GM12801 (cell line): ENCODE results near the gene FZD7.

Experiments used
- CTCF ChIP-seq: IDR thresholded peaks from one replicate; pipeline ENCODE4 v1.5.1; 2011; ENCODE audit warnings: control low read depth; ENCODE audit not compliant: insufficient read length; ENCODE audit errors: extremely low read depth

The FZD7 gene

DNA sequence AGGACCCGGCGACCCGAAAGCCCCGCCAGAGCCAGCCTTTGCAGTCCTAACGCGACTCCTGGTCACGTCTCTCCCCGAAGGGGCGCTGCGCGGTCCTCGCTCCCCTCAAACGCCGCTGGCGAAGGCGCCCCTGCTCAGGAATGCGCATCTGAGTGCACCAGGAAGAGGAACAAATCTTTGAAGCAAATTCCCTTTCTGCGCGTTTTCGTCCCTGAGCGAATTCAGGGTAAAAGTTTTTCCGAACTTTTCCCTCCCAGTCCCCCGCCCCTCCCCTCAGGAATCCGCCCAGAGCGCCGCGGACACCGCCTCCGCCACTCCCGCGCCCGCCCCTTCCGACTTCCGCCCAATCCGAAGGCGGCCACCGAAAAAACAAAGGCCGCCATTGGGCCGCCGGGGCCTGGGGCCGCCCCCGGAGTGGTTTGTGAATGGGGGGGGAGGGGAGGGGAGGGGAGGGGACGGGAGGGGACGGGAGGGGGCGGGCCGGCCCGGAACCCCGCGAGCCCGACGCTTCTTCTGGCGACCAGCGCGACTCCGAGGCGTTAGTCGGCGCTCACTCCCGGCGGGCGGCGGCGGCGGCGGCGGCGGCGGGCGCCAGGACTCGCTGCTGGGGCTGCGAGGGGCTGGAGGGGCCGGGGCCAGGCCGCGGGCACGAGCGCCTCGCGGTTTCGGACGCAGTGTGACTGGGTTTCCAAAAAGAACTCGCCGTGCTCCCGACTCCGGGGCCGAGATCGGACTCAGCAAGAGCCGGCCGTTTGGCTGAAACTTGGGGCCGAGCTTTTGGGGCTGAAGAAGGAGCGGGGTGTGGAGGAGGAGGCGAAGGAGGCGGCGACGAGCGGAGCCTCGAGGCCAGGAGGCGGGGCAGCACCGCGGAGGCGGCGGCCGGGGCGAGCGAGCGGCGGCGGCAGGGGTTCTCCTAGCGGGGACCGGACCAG, at the start of gene FZD7:
TSS of gene FZD7 (plus strand) at position 539 of the 932 bp plus-strand sequence. CDS start 793 bp downstream, outside the sequence.
- TF ChIP-seq CTCF: no peak

DNA sequence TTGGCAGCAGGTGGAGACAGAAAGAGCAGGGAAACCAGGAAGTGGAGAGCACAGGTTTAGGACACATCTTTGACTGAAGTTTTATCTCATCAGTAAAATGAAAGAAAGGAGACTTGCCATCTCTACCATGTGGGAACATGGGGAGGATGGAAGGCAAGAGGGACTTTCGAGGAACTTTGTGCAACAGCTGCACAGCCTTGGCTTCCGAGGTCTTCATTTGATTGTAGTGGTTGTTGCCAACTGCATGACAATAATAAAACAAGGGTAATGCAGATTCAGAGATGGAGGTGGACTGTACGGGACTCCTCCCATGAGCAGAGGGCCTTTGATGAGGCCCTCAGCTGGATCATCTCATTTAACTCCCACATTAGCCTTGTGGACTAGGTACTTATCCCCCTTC, 49.3 kb upstream of the FZD7 start:
- TF ChIP-seq CTCF: no peak

DNA sequence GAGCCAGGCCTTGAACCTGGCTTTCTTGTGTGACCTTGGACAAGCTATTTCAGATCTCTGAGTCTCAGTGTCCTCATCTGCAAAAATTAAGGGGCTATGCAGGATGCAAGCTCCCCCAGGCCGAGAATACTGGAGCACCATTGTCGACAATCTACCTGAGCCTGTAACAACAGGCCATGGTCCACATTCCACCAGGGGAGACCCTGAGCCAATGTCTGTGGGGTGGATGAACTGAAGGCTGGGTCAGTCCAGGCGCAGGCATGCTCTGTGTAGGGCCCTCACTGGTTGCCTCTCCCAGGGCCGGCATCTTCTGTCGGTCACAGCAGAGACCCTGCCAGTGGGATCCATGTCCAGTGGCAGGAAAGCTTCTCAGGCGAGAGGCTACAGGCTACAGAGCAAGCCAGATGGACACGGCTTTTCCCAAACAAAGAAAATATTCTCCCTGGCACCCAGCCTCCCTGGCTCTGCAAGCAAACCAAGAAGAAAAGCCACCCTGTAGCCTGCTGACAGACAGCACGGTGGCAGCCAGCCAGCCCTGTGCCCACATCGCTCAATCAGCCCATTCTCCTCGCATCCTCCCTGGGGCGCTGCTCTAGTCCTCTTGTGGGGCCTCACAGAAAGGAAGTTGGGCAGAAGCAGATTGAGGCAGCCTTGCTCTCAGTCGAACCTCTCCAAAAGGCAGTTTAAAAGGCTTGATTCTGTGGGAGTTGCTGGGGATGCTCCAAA, 48.7 kb upstream of the FZD7 start:
- no peak for TF ChIP-seq CTCF

DNA sequence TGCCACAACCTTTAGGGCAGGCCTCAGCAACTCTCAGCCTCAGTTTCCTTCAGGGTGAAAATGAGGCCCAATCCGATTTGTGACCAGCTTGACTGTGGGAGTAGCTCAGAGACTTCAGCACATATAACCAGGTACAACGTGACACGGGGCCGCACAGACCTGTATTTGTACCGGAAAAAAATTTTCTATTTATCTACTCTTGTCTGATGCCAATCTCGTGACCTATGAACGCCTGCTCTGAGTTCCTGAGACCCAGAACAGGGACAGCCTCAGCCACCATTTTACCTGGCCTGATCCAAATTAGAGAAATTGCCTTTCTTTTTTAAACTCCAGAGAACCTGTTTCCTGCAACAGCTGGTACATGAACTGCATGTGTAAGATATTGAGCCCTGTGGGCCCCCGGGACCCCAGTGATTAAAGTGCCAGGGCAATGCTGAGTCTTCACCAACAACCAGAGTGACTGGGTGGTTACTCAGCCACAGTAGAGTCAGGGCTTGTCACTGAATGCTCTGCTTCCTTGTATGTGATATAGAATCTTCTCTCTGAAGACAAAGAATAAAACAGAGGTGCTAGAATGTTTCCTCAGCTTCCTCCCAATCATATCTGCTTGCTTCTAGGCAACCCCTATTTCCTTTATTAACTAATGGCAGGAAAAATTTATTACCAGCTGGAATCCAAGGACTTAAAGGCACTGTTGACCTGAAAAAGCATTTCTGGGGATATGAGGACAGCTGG, 47.8 kb upstream of the FZD7 start:
- no peak for TF ChIP-seq CTCF

GRCh38 chr2:201986463-201986735, 47.3 kb upstream of the FZD7 start:
- no peak for TF ChIP-seq CTCF

GRCh38 chr2:201987426-201987825, 46.2 kb upstream of the FZD7 start:
- TF ChIP-seq CTCF: no peak

- TF ChIP-seq CTCF: no peak
These were observed 43.6 kb upstream of the FZD7 start for GRCh38 chr2:201990069-201990468.
